ENCODE measurements around the gene FAM222A. TPM values are rescaled to one million over a fixed set of nuclear protein-coding genes. Genes with fewer than 3 reads are reported as not detected.

FAM222A gene
- total RNA-seq, 1 experiment from 2014 or later: 5.5 TPM

DNA sequence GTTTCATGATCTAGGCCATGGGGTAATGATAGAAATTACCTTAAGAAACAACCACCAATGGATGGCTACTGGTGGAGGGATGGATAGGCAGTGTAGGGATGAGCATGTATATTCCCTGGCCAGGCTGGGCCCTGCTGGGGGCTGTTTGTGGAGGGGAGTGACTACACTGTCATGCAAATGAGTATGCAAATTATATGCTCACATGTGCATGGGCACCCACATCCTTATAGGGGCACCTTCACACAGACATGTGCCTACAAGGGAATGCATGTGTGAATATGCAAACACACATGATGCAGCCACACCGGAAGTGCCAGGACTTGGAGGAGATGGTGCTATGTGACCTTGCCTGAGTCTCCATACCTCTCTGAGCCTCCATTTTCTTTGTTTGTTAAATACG, 39.7 kb upstream of the FAM222A start:
- H3K27me3 ChIP-seq (replicated peaks; ENCODE audit: insufficient read depth, low read depth, low read length, poor library complexity): no peaks in the 10 kb centered on the region
- H3K9me3 ChIP-seq (ENCODE audit: low read depth, low read length, poor library complexity, severe bottlenecking): no peaks in the 10 kb centered on the region
- no peaks in the 10 kb centered on the region for H3K36me3 ChIP-seq (ENCODE audit: insufficient read depth, low read length, poor library complexity, severe bottlenecking)
- intact Hi-C loops (cut with micrococcal nuclease; ENCODE audit: unreplicated experiment): no loop called here
- no peaks in the 10 kb centered on the region for H3K4me1 ChIP-seq (ENCODE audit: insufficient read depth, low read length, poor library complexity, severe bottlenecking)
- ChIA-PET POLR2A (ENCODE audit: low non-redundant PET) (no interaction called here), CTCF (no interaction called here)
- H3K27ac ChIP-seq (ENCODE audit: low read depth, low read length, poor library complexity, severe bottlenecking): no peak overlapping the region
- TF ChIP-seq, protein P1, sequence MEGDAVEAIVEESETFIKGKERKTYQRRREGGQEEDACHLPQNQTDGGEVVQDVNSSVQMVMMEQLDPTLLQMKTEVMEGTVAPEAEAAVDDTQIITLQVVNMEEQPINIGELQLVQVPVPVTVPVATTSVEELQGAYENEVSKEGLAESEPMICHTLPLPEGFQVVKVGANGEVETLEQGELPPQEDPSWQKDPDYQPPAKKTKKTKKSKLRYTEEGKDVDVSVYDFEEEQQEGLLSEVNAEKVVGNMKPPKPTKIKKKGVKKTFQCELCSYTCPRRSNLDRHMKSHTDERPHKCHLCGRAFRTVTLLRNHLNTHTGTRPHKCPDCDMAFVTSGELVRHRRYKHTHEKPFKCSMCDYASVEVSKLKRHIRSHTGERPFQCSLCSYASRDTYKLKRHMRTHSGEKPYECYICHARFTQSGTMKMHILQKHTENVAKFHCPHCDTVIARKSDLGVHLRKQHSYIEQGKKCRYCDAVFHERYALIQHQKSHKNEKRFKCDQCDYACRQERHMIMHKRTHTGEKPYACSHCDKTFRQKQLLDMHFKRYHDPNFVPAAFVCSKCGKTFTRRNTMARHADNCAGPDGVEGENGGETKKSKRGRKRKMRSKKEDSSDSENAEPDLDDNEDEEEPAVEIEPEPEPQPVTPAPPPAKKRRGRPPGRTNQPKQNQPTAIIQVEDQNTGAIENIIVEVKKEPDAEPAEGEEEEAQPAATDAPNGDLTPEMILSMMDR (conservative IDR thresholded peaks at IDR 0.05; ENCODE audit: low read depth, low read length): no peak
- no peak for TF ChIP-seq EZH2 (IDR thresholded peaks at IDR 0.05; ENCODE audit: borderline replicate concordance, low read depth, low read length, poor library complexity, severe bottlenecking)
- BruUV-seq (replicated peaks): no TSS peak
- DNase-seq (ENCODE audit: low spot score): no peak
- no peak overlapping the region for H3K4me3 ChIP-seq (ENCODE audit: low read depth, low read length, poor library complexity, severe bottlenecking)

DNA sequence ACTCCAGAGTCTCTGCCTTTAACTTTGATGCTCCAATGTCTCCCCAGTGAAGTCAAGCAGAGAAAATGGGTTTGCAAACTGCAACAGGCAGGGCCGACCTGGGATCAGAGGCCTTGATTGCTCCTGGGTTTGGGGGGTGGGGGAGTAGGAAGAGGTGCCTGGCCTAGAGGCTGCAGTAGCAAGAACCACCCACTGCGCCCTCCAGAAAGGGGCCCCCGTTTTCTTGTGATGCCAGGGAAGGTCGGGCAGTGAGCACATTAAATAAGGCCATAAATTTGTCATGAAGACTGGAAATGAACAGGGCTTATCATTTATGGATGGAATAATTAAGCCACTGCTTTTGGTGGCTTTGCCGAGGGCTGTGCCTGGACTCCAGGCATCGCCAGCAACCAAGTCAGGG, 38.2 kb upstream of the FAM222A start:
- no peaks in the 10 kb centered on the region for H3K4me1 ChIP-seq (ENCODE audit: insufficient read depth, low read length, poor library complexity, severe bottlenecking)

DNA sequence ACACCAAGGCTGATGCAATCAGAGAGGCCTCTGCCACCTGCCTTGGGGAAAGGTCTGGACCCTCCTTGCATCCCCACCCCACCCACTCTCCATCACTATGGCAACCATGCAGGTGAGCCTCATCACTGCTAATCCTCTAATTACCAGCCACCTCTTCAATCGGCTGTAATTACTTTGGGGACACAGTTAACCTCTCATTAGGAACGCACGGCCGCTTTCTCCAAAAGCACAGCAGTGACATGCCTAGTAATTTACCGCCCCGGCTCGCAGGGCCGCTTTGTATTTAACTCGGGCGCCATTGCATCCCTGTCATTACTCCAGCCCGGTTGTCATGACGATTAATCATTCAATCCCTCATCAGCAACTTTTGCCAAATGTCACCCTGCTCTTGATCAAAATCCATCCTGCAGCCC, 36.3 kb upstream of the FAM222A start:
- no peak overlapping the region for H3K27ac ChIP-seq (ENCODE audit: low read depth, low read length, poor library complexity, severe bottlenecking)
- DNase-seq (ENCODE audit: low spot score): no peak
- BruUV-seq (replicated peaks): no TSS peak
- intact Hi-C loops (cut with micrococcal nuclease; ENCODE audit: unreplicated experiment): no loop called here
- TF ChIP-seq, protein P1 (conservative IDR thresholded peaks at IDR 0.05; ENCODE audit: low read depth, low read length): no peak
- TF ChIP-seq EZH2 (IDR thresholded peaks at IDR 0.05; ENCODE audit: borderline replicate concordance, low read depth, low read length, poor library complexity, severe bottlenecking): no peak
- ChIA-PET CTCF (no interaction called here), POLR2A (ENCODE audit: low non-redundant PET) (no interaction called here)
- no peaks in the 10 kb centered on the region for H3K36me3 ChIP-seq (ENCODE audit: insufficient read depth, low read length, poor library complexity, severe bottlenecking)
- H3K4me1 ChIP-seq (ENCODE audit: insufficient read depth, low read length, poor library complexity, severe bottlenecking): no peaks in the 10 kb centered on the region
- H3K27me3 ChIP-seq (replicated peaks; ENCODE audit: insufficient read depth, low read depth, low read length, poor library complexity): no peaks in the 10 kb centered on the region
- H3K4me3 ChIP-seq (ENCODE audit: low read depth, low read length, poor library complexity, severe bottlenecking): no peak overlapping the region
- H3K9me3 ChIP-seq (ENCODE audit: low read depth, low read length, poor library complexity, severe bottlenecking): no peaks in the 10 kb centered on the region

More for the DNA sequence above, 38.2 kb upstream of the FAM222A start:
- Histone ChIP-seq H3K27ac (ENCODE audit: low read depth, low read length, poor library complexity, severe bottlenecking) (no peak overlapping the region), H3K36me3 (ENCODE audit: insufficient read depth, low read length, poor library complexity, severe bottlenecking) (no peaks in the 10 kb centered on the region), H3K9me3 (ENCODE audit: low read depth, low read length, poor library complexity, severe bottlenecking) (no peaks in the 10 kb centered on the region), H3K27me3 (replicated peaks; ENCODE audit: insufficient read depth, low read depth, low read length, poor library complexity) (no peaks in the 10 kb centered on the region), H3K4me3 (ENCODE audit: low read depth, low read length, poor library complexity, severe bottlenecking) (no peak overlapping the region)
- CTCF ChIA-PET: no interaction called here
- POLR2A ChIA-PET (ENCODE audit: low non-redundant PET): no interaction called here
- intact Hi-C loops (cut with micrococcal nuclease; ENCODE audit: unreplicated experiment): no loop called here
- no peak for TF ChIP-seq EZH2 (IDR thresholded peaks at IDR 0.05; ENCODE audit: borderline replicate concordance, low read depth, low read length, poor library complexity, severe bottlenecking)
- TF ChIP-seq, protein P1 (conservative IDR thresholded peaks at IDR 0.05; ENCODE audit: low read depth, low read length): no peak
- BruUV-seq (replicated peaks): no TSS peak
- DNase-seq (ENCODE audit: low spot score): no peak
